MCF 10A (cell line): ENCODE results near the gene PTPRU. TPM values are rescaled to one million over a fixed set of nuclear protein-coding genes. Genes with fewer than 3 reads are reported as not detected.

ENCODE experiments used
- BruUV-seq: library from RNA; stranded (reverse); fragments of 400-500 nt; replicated peaks from 2 replicates; lab custom pipeline; 2021; lab: Mats Ljungman, UMichigan
- CTCF ChIA-PET: fragments of 300-600 bp; sonication (Branson Sonifier 250); formaldehyde crosslinking; extraction: SDS; loops from one replicate; lab custom pipeline; 2021; ENCODE audit warnings: antibody characterized with exemption, inconsistent platforms; lab: Yijun Ruan, JAX
- POLR2A ChIA-PET: fragments of 300-600, 350-650 bp; sonication (Branson Sonifier 250); formaldehyde crosslinking; extraction: SDS; loops from one replicate; lab custom pipeline; 2020; ENCODE audit warnings: antibody characterized with exemption, inconsistent platforms; lab: Yijun Ruan, JAX
- DNase-seq: peaks from one replicate; pipeline ENCODE4 v3.0.0-alpha.2; 2018; ENCODE audit not compliant: unreplicated experiment
- H3K27ac Mint-ChIP-seq: one replicate; pipeline ENCODE4 v1.8.0; 2022; ENCODE audit warnings: mild to moderate bottlenecking, low read depth, mixed read lengths; ENCODE audit not compliant: unreplicated experiment
- H3K27me3 Mint-ChIP-seq: one replicate; pipeline ENCODE4 v1.8.0; 2022; ENCODE audit warnings: mixed read lengths; ENCODE audit not compliant: insufficient read depth, unreplicated experiment
- H3K36me3 Mint-ChIP-seq: one replicate; pipeline ENCODE4 v1.8.0; 2022; ENCODE audit warnings: mild to moderate bottlenecking, moderate library complexity, mixed read lengths; ENCODE audit not compliant: insufficient read depth, unreplicated experiment
- H3K4me1 Mint-ChIP-seq: one replicate; pipeline ENCODE4 v1.8.0; 2022; ENCODE audit warnings: mixed read lengths; ENCODE audit not compliant: insufficient read depth, unreplicated experiment
- H3K4me3 Mint-ChIP-seq: one replicate; pipeline ENCODE4 v1.8.0; 2022; ENCODE audit warnings: mild to moderate bottlenecking, moderate library complexity, mixed read lengths; ENCODE audit not compliant: unreplicated experiment
- H3K9me3 Mint-ChIP-seq: one replicate; pipeline ENCODE4 v1.8.0; 2022; ENCODE audit warnings: mixed read lengths; ENCODE audit not compliant: unreplicated experiment
- intact Hi-C: fragments of 100-400 bp; cut with micrococcal nuclease; formaldehyde crosslinking; loops from 2 replicates; pipeline ENCODE4 v1.14.1; 2022
- total RNA-seq: library from RNA; stranded (reverse); gene quantifications from 2 replicates; pipeline ENCODE4 v1.2.3, GENCODE V29; 2022
- TF ChIP-seq, protein P1 (sequence below): fragments of 200-600 bp; IDR thresholded peaks from one replicate; pipeline ENCODE4 v1.8.0; 2022; ENCODE audit warnings: antibody characterized with exemption, mild to moderate bottlenecking; ENCODE audit not compliant: unreplicated experiment

Gene PTPRU
- total RNA-seq, 1 experiment from 2014 or later: 24.1 TPM

DNA sequence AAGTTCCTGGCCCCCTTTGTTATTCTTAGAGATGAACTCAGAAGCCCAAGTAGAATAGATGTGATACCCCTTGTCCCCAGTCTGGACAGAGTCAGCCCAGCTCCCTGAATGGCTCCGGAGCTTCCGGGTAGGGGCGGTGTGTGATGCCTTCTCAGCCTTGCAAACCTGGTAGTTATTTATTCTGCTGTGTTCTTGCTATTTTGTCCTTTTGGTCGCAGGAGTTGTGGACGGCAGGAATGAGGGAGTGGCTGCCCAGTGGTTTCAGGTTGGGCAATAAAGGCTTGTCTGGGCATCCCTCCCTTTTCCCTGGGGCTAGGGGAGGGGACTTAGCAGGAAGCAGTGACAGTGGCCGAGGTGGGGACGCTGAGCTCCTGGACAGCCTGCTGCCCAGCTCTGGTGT, 2.8 kb downstream of the PTPRU start:
- Mint-ChIP-seq H3K27ac (peak overlapping the region; percentile 92), H3K9me3 (no peaks in the 10 kb centered on the region), H3K27me3 (peaks cover 6% of the 10 kb centered on the region), H3K4me3 (peak overlapping the region; percentile 83), H3K4me1 (peaks cover 30% of the 10 kb centered on the region), H3K36me3 (peaks cover 6% of the 10 kb centered on the region)
- ChIA-PET POLR2A (interaction anchor here (0.6 to 2.7 kb wide), 14 partner anchors 9 to 1548 kb away, joined by 3 to 14 read pairs (median 4); partner anchors contain the start of genes MECR and SRSF4), CTCF (interaction anchor here (0.5 to 1.4 kb wide), 4 partner anchors 32 to 1048 kb away, joined by 3 to 4 read pairs (median 3); no protein-coding TSS in a partner anchor)
- intact Hi-C loops: loop anchor here (5.0 to 10.0 kb wide), 4 partner anchors 103 to 846 kb away; no protein-coding TSS in a partner anchor
- TF ChIP-seq, protein P1, sequence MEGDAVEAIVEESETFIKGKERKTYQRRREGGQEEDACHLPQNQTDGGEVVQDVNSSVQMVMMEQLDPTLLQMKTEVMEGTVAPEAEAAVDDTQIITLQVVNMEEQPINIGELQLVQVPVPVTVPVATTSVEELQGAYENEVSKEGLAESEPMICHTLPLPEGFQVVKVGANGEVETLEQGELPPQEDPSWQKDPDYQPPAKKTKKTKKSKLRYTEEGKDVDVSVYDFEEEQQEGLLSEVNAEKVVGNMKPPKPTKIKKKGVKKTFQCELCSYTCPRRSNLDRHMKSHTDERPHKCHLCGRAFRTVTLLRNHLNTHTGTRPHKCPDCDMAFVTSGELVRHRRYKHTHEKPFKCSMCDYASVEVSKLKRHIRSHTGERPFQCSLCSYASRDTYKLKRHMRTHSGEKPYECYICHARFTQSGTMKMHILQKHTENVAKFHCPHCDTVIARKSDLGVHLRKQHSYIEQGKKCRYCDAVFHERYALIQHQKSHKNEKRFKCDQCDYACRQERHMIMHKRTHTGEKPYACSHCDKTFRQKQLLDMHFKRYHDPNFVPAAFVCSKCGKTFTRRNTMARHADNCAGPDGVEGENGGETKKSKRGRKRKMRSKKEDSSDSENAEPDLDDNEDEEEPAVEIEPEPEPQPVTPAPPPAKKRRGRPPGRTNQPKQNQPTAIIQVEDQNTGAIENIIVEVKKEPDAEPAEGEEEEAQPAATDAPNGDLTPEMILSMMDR: no peak
- DNase-seq: peak; percentile 91
- BruUV-seq: no TSS peak

DNA sequence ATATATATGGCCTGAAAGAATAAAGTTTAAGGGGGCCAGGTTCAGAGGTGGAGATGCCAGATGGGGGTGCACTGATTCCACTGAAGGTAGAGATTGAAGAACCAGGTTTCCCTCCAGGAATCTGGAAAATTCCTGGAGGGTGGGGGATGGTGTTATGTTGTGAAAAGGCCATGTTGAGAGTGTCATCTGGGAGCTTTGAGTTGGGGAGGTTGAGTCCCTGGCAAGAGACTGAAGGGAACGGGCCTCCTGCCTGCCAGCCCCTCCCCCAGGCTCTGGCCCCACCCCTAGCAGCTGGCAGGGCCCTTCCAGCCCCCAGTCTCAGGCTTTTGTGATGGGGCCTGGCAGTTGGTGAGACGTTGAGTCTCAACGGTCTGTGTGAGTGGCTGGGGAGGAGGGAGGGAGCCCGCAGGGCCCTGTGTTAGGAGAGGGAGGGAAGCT, 4.1 kb downstream of the PTPRU start:
- intact Hi-C loops: no loop called here
- ChIA-PET POLR2A (interaction anchor here (1.2 to 2.7 kb wide), 5 partner anchors 10 to 1468 kb away, joined by 3 to 14 read pairs (median 4); no protein-coding TSS in a partner anchor), CTCF (interaction anchor here (0.7 to 1.3 kb wide), 3 partner anchors 99 to 901 kb away, joined by 3 to 4 read pairs (median 4); no protein-coding TSS in a partner anchor)

DNA sequence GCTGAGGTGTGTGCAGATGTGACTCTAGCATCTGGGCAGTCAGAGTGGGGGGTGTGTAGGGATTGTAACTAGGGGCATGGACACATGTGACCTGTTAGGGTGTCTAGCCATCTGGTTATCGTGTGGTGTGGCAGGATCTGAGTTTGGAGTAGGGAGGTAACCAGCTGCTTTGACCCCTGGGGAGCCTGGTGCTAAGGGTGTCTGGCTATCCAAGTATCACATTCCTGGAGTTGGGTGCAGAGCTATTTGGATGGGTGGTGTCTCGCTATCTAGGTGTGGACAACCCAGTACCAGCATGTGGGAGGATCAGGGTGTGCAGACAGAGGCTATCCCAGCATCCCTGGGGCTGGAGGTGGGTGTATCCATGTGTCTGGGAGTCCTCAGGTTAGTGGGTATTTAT, 4.7 kb downstream of the PTPRU start:
- H3K27ac Mint-ChIP-seq: no peak overlapping the region
- ChIA-PET POLR2A (no interaction called here), CTCF (interaction anchor here (1.0 to 1.3 kb wide), 2 partner anchors 99 to 870 kb away, joined by 3 to 4 read pairs; no protein-coding TSS in a partner anchor)
- intact Hi-C loops: no loop called here
- no peak overlapping the region for H3K4me3 Mint-ChIP-seq
- peaks cover 6% of the 10 kb centered on the region for H3K36me3 Mint-ChIP-seq
- no peaks in the 10 kb centered on the region for H3K9me3 Mint-ChIP-seq
- H3K4me1 Mint-ChIP-seq: peaks cover 30% of the 10 kb centered on the region
- H3K27me3 Mint-ChIP-seq: no peaks in the 10 kb centered on the region
- DNase-seq: no peak
- BruUV-seq: no TSS peak
- TF ChIP-seq, protein P1: no peak

More for the DNA sequence above, 4.1 kb downstream of the PTPRU start:
- Mint-ChIP-seq H3K27me3 (no peaks in the 10 kb centered on the region), H3K9me3 (no peaks in the 10 kb centered on the region), H3K4me3 (no peak overlapping the region), H3K36me3 (peaks cover 6% of the 10 kb centered on the region), H3K27ac (peak overlapping the region; percentile 92), H3K4me1 (peaks cover 30% of the 10 kb centered on the region)
- no peak for DNase-seq
- BruUV-seq: no TSS peak
- TF ChIP-seq, protein P1: no peak

DNA sequence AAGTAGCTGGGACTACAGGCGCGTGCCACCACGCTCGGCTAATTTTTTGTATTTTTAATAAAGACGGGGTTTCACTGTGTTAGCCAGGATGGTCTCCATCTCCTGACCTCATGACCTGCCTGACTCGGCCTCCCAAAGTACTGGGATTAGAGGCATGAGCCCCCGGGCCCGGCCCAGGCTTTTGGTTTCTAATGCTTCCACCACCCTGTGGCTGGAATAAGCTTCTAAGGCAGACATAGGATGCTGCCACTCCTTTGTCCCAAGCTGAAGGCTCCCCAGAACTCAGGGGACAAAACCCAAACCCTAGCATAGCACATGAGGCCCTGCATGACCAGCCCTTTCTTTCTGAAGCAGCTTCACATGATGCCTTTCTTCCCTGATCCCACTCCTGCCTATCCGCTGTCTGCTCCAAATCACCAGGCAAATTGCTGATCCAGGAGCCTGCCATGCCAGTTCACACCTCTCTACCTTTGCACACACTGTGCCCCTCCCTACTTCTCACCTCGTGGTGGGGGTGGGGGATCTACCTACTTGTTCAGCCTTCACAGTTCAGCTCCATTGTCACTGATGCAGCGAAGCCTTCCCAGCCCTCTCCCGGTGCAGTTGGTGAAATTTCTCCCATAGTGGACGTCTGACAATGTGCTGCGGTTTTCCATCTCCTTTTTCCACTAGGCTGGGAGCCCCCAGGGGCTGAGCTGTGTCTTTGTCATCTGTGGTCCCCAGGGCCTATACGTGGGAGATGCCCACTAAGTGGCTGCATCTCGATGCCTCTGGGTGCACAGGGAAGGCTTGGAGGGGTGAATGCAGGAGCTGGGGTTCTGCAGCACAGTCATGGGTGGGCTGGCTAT, 6.9 kb downstream of the PTPRU start:
- no TSS peak for BruUV-seq
- Mint-ChIP-seq H3K27me3 (no peaks in the 10 kb centered on the region), H3K36me3 (no peaks in the 10 kb centered on the region), H3K9me3 (no peaks in the 10 kb centered on the region), H3K4me1 (peaks cover 36% of the 10 kb centered on the region), H3K4me3 (no peak overlapping the region), H3K27ac (no peak overlapping the region)
- intact Hi-C loops: no loop called here
- no peak for DNase-seq
- ChIA-PET CTCF (interaction anchor here (0.5 to 0.7 kb wide), 4 partner anchors 138 to 1435 kb away, joined by 3 to 6 read pairs (median 4); no protein-coding TSS in a partner anchor), POLR2A (interaction anchor here (1.5 kb wide), 1 partner anchor 28 kb away, joined by 4 read pairs; no protein-coding TSS in a partner anchor)
- TF ChIP-seq, protein P1: no peak
